ENCODE measurements around the gene PEPD. TPM values are rescaled to one million over a fixed set of nuclear protein-coding genes. Genes with fewer than 3 reads are reported as not detected.

The PEPD gene
- total and polyA plus RNA-seq, 4 donors = 48.2 to 186 (median 55.5) TPM

DNA sequence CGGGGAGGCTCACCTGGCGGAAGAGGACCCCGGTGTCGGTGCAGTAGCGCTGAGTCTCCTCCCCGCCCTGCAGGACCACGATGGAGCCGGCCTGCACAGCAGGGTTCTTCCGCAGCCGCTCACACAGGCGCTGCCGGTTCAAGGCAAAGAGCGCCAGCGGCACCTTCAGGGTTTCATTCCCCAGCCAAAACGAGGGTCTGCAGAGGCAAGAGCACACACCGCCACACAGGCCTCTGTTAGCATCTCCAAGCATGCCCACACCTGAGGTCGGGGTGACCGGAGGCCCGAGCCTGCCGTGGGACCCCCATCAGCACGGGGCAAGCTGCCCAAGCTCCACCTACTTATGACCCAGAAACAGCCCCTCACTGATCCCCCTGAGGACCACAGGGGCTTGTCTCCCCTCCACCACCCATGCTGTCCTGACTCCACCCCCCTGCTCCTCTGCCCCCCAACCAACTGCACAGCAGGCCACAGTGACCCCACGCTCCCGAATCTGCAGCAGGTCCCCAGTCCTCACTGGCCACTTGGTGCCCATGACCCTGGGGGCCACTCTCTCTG lies 8.9 kb downstream of the PEPD start:
- Histone ChIP-seq H3K4me1 (ENCODE audit: control insufficient read depth in 1 of 2, insufficient read depth in 2 of 2, low read length in 2 of 2) (no peaks in the 10 kb centered on the region), H3K4me3 (ENCODE audit: low read length in 2 of 2) (no peak overlapping the region), H3K27me3 (ENCODE audit: control insufficient read depth in 1 of 2, insufficient read depth in 2 of 2, low read length in 1 of 2) (no peaks in the 10 kb centered on the region), H3K36me3 (ENCODE audit: control insufficient read depth in 1 of 2, insufficient read depth in 2 of 2, low read length in 1 of 2) (peaks cover 0 to 3% of the 10 kb centered on the region in 2 donors), H3K9me3 (ENCODE audit: control insufficient read depth, low read length) (no peaks in the 10 kb centered on the region), H3K27ac (ENCODE audit: low read depth in 1 of 2, low read length in 2 of 2) (no peak overlapping the region)
- WGBS, 2 donors = 90 to 94% methylated on average over 23 of the region's 23 CpGs
- DNase-seq (no peak), ATAC-seq (ENCODE audit: low FRiP score) (no peak)
- intact Hi-C loops (cut with DNase I) = no loop called here

DNA sequence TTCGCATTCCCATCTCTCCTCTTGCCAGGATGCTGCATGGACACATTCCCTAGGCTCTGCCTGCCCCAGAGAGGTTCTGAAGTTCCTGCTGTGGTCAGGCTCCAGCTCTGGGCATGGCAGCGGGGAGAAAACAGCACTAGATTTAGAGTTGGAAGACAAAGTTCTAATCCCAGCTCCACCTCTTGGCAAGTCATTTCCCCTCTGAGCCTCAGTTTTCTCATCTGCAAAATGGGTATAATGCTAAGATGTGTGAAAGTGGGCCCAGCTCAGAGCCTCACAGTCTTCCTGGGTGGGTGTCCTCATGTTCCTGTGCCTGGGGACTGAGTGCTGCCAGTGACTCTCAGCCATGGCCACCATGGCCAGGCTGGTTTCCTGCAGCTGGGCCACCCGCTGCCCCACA lies 9.6 kb downstream of the PEPD start:
- WGBS, 2 donors = 94 to 99% methylated on average over 3 of the region's 3 CpGs
- H3K27ac ChIP-seq (ENCODE audit: low read depth in 1 of 2, low read length in 2 of 2) = no peak overlapping the region
- peaks cover 0 to 3% of the 10 kb centered on the region in 2 donors for H3K36me3 ChIP-seq (ENCODE audit: control insufficient read depth in 1 of 2, insufficient read depth in 2 of 2, low read length in 1 of 2)

DNA sequence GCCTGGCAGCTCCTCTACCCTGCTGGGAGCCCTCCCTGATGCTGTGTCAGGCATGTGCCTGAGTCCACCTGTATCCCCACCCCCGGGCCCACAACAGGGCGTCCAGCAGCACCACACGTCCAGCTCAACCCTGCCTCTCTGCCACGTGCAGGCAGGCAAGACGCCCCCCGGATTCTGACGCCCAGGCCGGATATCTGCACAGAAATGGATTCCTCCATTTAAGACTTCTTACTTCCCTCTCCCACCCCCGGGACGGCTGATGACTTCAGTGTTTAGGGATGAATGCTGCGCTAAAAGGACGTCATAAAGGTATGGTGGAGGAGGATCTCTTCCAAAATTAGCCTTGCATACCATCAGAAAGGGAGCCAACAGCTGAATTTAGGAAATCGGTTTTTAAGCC lies 10.2 kb downstream of the PEPD start:
- intact Hi-C loops (cut with DNase I) = no loop called here
- ATAC-seq (ENCODE audit: low FRiP score) (no peak), DNase-seq (no peak)
- Histone ChIP-seq H3K4me1 (ENCODE audit: control insufficient read depth in 1 of 2, insufficient read depth in 2 of 2, low read length in 2 of 2) (no peaks in the 10 kb centered on the region), H3K27ac (ENCODE audit: low read depth in 1 of 2, low read length in 2 of 2) (no peak overlapping the region), H3K4me3 (ENCODE audit: low read length in 2 of 2) (no peak overlapping the region), H3K36me3 (ENCODE audit: control insufficient read depth in 1 of 2, insufficient read depth in 2 of 2, low read length in 1 of 2) (peaks cover 0 to 3% of the 10 kb centered on the region in 2 donors), H3K9me3 (ENCODE audit: control insufficient read depth, low read length) (no peaks in the 10 kb centered on the region), H3K27me3 (ENCODE audit: control insufficient read depth in 1 of 2, insufficient read depth in 2 of 2, low read length in 1 of 2) (no peaks in the 10 kb centered on the region)
- WGBS, 2 donors = 87 to 88% methylated on average over 13 of the region's 13 CpGs

More for the DNA sequence above, 9.6 kb downstream of the PEPD start:
- Histone ChIP-seq H3K4me1 (ENCODE audit: control insufficient read depth in 1 of 2, insufficient read depth in 2 of 2, low read length in 2 of 2) (no peaks in the 10 kb centered on the region), H3K27me3 (ENCODE audit: control insufficient read depth in 1 of 2, insufficient read depth in 2 of 2, low read length in 1 of 2) (no peaks in the 10 kb centered on the region), H3K9me3 (ENCODE audit: control insufficient read depth, low read length) (no peaks in the 10 kb centered on the region), H3K4me3 (ENCODE audit: low read length in 2 of 2) (no peak overlapping the region)
- DNase-seq (no peak), ATAC-seq (ENCODE audit: low FRiP score) (no peak)
- intact Hi-C loops (cut with DNase I) = no loop called here

DNA sequence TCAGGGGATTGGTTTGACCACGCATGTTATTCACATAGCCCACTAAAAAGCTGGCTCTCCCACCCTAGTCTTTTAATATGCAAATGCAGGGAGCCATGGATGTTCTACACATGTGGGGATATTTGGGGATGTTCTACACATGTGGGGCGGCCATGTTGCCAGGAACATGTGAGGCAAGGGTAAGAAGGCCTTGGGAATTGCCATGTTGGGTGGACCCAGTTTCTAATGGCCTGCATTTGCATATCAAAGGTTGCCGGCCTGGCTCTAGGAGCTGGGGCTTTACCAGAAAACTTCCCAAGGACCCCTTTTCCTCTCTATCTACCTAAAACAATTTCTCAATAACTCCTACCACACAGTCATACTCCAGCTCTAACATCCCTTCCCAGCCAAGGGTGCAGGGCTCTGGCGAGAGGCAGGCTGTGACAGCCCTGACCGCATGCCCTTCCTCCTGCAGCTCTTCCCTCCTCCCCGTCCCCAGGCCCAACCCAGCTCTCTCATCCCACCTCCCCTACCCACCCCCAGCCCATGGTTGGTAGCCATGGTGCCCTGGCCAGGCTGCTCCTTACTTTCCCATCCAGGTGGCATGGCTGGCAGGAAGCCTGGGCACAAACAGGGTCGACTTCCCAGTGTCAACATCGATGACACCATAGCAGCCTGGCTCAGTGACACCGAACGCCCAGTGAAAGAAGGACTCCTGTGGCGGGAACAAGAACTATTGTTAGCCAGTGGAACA lies 11.0 kb downstream of the PEPD start:
- no peaks in the 10 kb centered on the region for H3K9me3 ChIP-seq (ENCODE audit: control insufficient read depth, low read length)
- 87 to 88% methylated on average over 11 of the region's 11 CpGs for WGBS, 2 donors
- H3K27me3 ChIP-seq (ENCODE audit: control insufficient read depth in 1 of 2, insufficient read depth in 2 of 2, low read length in 1 of 2) = no peaks in the 10 kb centered on the region
- ATAC-seq (ENCODE audit: low FRiP score) (no peak), DNase-seq (no peak)
- intact Hi-C loops (cut with DNase I) = no loop called here
- no peak overlapping the region for H3K27ac ChIP-seq (ENCODE audit: low read depth in 1 of 2, low read length in 2 of 2)
- no peak overlapping the region for H3K4me3 ChIP-seq (ENCODE audit: low read length in 2 of 2)
- no peaks in the 10 kb centered on the region for H3K4me1 ChIP-seq (ENCODE audit: control insufficient read depth in 1 of 2, insufficient read depth in 2 of 2, low read length in 2 of 2)
- H3K36me3 ChIP-seq (ENCODE audit: control insufficient read depth in 1 of 2, insufficient read depth in 2 of 2, low read length in 1 of 2) = peaks cover 0 to 3% of the 10 kb centered on the region in 2 donors

DNA sequence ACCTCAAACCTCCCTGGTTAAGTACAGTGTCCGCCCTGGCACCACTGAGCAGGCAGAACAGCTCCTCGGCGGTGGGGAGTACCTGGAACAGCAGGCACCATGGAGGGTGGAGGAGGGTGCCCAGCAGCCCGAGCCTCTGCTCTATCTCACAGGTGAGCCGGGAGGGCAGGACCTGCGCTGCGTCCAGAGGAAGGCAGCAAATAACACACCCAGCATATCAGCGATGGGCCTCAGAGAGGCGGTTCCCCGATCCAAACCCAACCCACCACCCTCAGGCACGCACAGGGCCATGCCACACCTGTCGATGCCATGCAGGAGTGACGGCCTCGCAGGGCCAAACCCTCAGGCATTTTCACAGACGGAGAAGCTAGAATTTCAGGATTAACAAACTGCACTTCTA lies 11.8 kb downstream of the PEPD start:
- Histone ChIP-seq H3K36me3 (ENCODE audit: control insufficient read depth in 1 of 2, insufficient read depth in 2 of 2, low read length in 1 of 2) (peaks cover 0 to 3% of the 10 kb centered on the region in 2 donors), H3K4me1 (ENCODE audit: control insufficient read depth in 1 of 2, insufficient read depth in 2 of 2, low read length in 2 of 2) (no peaks in the 10 kb centered on the region)
- no peak for ATAC-seq (ENCODE audit: low FRiP score)

DNA sequence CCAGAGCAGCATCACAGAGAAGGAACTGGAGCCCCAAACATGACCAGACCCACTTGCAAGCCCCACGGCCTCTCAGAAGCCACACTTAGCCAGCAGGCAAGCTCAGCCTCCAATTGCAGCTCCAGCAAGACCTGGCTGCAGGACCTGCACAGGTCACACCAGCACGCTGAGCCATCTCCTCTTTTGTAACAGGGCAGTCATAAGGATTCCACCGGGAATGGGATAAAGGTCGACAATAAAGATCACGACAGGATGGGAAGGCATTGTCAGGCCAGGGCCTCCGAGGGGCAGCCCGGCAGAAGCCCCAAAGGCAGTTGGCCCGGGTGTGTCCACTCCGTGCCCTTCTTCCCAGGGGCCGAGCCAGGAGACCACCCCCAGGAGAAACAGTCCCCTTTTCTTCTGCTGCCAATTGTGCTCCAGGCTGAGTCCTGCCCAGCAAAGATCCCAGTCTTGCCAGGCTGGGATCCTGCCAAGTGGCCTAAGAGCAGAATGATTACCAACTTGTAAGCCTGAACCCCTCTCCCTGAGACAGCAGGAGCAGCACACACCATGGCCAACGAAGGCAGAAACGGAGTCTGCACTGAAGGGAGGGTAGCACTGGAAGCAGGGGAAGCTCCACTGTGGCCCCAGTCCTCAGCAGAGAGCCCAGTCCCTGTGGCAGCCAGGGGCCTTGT lies 12.5 kb downstream of the PEPD start:
- H3K27me3 ChIP-seq (ENCODE audit: control insufficient read depth in 1 of 2, insufficient read depth in 2 of 2, low read length in 1 of 2) = no peaks in the 10 kb centered on the region
- WGBS, 2 donors = 89 to 91% methylated on average over 12 of the region's 12 CpGs
- intact Hi-C loops (cut with DNase I) = no loop called here
- no peaks in the 10 kb centered on the region for H3K4me1 ChIP-seq (ENCODE audit: control insufficient read depth in 1 of 2, insufficient read depth in 2 of 2, low read length in 2 of 2)
- DNase-seq = no peak
- H3K9me3 ChIP-seq (ENCODE audit: control insufficient read depth, low read length) = no peaks in the 10 kb centered on the region
- no peak for ATAC-seq (ENCODE audit: low FRiP score)
- peaks cover 0 to 3% of the 10 kb centered on the region in 2 donors for H3K36me3 ChIP-seq (ENCODE audit: control insufficient read depth in 1 of 2, insufficient read depth in 2 of 2, low read length in 1 of 2)
- no peak overlapping the region for H3K27ac ChIP-seq (ENCODE audit: low read depth in 1 of 2, low read length in 2 of 2)
- H3K4me3 ChIP-seq (ENCODE audit: low read length in 2 of 2) = no peak overlapping the region

More for the DNA sequence above, 11.8 kb downstream of the PEPD start:
- no peaks in the 10 kb centered on the region for H3K9me3 ChIP-seq (ENCODE audit: control insufficient read depth, low read length)
- intact Hi-C loops (cut with DNase I) = no loop called here
- H3K4me3 ChIP-seq (ENCODE audit: low read length in 2 of 2) = no peak overlapping the region
- 88 to 94% methylated on average over 15 of the region's 15 CpGs for WGBS, 2 donors
- H3K27ac ChIP-seq (ENCODE audit: low read depth in 1 of 2, low read length in 2 of 2) = no peak overlapping the region
- no peak for DNase-seq
- H3K27me3 ChIP-seq (ENCODE audit: control insufficient read depth in 1 of 2, insufficient read depth in 2 of 2, low read length in 1 of 2) = no peaks in the 10 kb centered on the region

DNA sequence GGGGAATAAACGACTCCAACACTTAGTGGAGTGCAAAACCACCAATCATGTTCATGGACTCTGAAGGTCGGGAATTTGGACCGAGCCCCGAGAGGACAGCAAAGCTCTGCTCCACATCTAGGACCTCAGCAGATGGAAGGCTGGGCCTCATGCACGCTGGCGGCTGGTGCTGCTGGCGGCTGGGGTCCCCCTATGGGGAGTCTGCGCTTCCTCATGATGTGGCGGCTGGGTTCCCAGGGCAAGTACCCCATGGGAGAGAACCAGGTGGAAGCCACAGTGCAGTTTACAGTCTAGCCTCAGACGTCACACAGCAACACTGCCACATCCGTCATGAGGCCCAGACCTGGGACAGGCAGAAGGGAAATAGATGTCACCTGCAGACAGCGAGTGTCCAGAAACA lies 13.2 kb downstream of the PEPD start:
- ATAC-seq (ENCODE audit: low FRiP score) = no peak
- Histone ChIP-seq H3K27me3 (ENCODE audit: control insufficient read depth in 1 of 2, insufficient read depth in 2 of 2, low read length in 1 of 2) (no peaks in the 10 kb centered on the region), H3K36me3 (ENCODE audit: control insufficient read depth in 1 of 2, insufficient read depth in 2 of 2, low read length in 1 of 2) (peaks cover 0 to 3% of the 10 kb centered on the region in 2 donors), H3K27ac (ENCODE audit: low read depth in 1 of 2, low read length in 2 of 2) (no peak overlapping the region), H3K4me3 (ENCODE audit: low read length in 2 of 2) (no peak overlapping the region), H3K9me3 (ENCODE audit: control insufficient read depth, low read length) (no peaks in the 10 kb centered on the region), H3K4me1 (ENCODE audit: control insufficient read depth in 1 of 2, insufficient read depth in 2 of 2, low read length in 2 of 2) (no peaks in the 10 kb centered on the region)
- DNase-seq = no peak
- intact Hi-C loops (cut with DNase I) = no loop called here
- 86 to 90% methylated on average over 12 of the region's 12 CpGs for WGBS, 2 donors

DNA sequence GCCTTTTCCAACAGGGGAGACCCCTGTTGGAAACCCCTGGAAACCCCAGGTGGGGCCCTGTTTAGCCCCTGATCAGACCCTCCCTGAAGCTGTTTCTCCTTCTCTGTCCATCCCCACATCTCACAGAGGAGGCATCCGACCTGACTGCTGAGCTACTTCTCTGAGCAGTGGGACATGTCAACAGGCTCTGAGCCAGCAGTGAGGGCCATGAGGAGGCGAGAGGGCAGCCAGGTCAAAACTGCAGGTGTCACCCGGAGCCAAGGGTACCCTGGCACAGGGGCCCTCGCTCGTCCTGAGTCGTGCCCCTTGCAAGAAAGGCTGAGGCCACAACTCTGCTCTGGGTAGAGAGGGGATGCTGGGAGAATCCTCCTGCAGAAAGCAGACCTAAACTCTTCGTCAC lies 13.6 kb downstream of the PEPD start:
- DNase-seq = no peak
- H3K36me3 ChIP-seq (ENCODE audit: control insufficient read depth in 1 of 2, insufficient read depth in 2 of 2, low read length in 1 of 2) = peaks cover 0 to 3% of the 10 kb centered on the region in 2 donors
- H3K27me3 ChIP-seq (ENCODE audit: control insufficient read depth in 1 of 2, insufficient read depth in 2 of 2, low read length in 1 of 2) = no peaks in the 10 kb centered on the region
- no peak overlapping the region for H3K27ac ChIP-seq (ENCODE audit: low read depth in 1 of 2, low read length in 2 of 2)
- no peak overlapping the region for H3K4me3 ChIP-seq (ENCODE audit: low read length in 2 of 2)
- WGBS, 2 donors = 88 to 90% methylated on average over 7 of the region's 7 CpGs
- H3K9me3 ChIP-seq (ENCODE audit: control insufficient read depth, low read length) = no peaks in the 10 kb centered on the region
- H3K4me1 ChIP-seq (ENCODE audit: control insufficient read depth in 1 of 2, insufficient read depth in 2 of 2, low read length in 2 of 2) = no peaks in the 10 kb centered on the region
- intact Hi-C loops (cut with DNase I) = no loop called here
- no peak for ATAC-seq (ENCODE audit: low FRiP score)

All from aorta (tissue), 5 donors.